ENCODE measurements around the gene HPSE. TPM values are rescaled to one million over a fixed set of nuclear protein-coding genes. Genes with fewer than 3 reads are reported as not detected.

HPSE gene
- total and polyA plus RNA-seq, 2 of the 13 experiments (the other 11 are each of a cell fraction or from before 2014, with no cell fraction given), result not detected

DNA sequence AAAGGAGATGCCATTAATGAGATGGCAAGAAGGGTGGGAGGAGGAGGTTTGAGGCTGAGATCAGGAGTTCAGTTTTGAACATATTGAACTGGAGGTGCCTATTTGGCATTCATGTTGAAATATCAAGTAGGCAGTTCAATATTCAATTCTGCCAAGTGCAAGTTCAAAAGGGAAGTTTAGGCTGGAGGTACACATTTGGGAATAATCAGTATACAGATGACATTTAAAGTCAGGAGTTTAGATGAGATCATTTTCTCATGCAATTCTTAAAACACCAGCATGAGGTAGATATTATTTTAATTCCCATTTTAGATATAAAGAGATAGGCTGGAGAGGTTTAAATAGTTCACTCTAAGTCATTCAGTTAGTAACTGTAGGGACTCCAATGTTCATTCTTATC lies 76.2 kb downstream of the HPSE start:
- ATAC-seq, result no peak
- Histone ChIP-seq H4K20me1 (ENCODE audit: insufficient read depth, low read length) (no peaks in the 10 kb centered on the region), H2AFZ (ENCODE audit: low read length) (no peak overlapping the region), H3K4me2 (ENCODE audit: low read depth, low read length) (no peak overlapping the region), H3K27me3 (ENCODE audit: control insufficient read depth in 1 of 2, insufficient read depth in 2 of 2, low read length in 2 of 2) (no peaks in the 10 kb centered on the region), H3K4me3 (replicated peaks in 1 of 3; ENCODE audit: insufficient read depth in 1 of 3, low read depth in 2 of 3, low read length in 3 of 3) (no peak overlapping the region), H3K9me3 (ENCODE audit: low read length) (no peaks in the 10 kb centered on the region), H3K79me2 (ENCODE audit: insufficient read depth, low read length) (no peaks in the 10 kb centered on the region), H3K4me1 (ENCODE audit: insufficient read depth, low read length) (0 out of 2 replicates have a peak, but pooled peaks cover 4% of the 10 kb centered on the region), H3K9ac (ENCODE audit: insufficient read depth, low read depth, low read length) (no peak overlapping the region), H3K36me3 (replicated peaks in 1 of 2; ENCODE audit: control insufficient read depth in 1 of 2, insufficient read depth in 2 of 2, low read length in 2 of 2) (peaks cover 2 to 7% of the 10 kb centered on the region in 2 experiments; a peak in 4 of 5 replicates), H3K27ac (ENCODE audit: extremely low read length, insufficient read depth, low read length) (no peak overlapping the region)
- TF ChIP-seq ZNF609 (CRISPR knock-in tag; IDR thresholded peaks at IDR 0.05; ENCODE audit: borderline replicate concordance) (no peak), MIER2 (CRISPR knock-in tag; IDR thresholded peaks at IDR 0.05) (no peak), TCF7 (IDR thresholded peaks at IDR 0.05; ENCODE audit: low read depth) (no peak), ZNF468 (CRISPR knock-in tag; IDR thresholded peaks at IDR 0.05) (no peak), HIVEP1 (CRISPR knock-in tag; IDR thresholded peaks at IDR 0.05) (no peak), SP1 (IDR thresholded peaks at IDR 0.05) (no peak), SP1 (CRISPR knock-in tag; IDR thresholded peaks at IDR 0.05) (no peak), RFX3 (CRISPR knock-in tag; IDR thresholded peaks at IDR 0.05) (no peak), KMT2A (CRISPR knock-in tag; IDR thresholded peaks at IDR 0.05) (no peak), YY1 (IDR thresholded peaks at IDR 0.05; ENCODE audit: insufficient read depth, insufficient replicate concordance, low read depth, low read length) (no peak), FOXA1 (IDR thresholded peaks at IDR 0.05) (no peak), FOXA1 (CRISPR knock-in tag; IDR thresholded peaks at IDR 0.05) (no peak)
- TF ChIP-seq, protein P1, sequence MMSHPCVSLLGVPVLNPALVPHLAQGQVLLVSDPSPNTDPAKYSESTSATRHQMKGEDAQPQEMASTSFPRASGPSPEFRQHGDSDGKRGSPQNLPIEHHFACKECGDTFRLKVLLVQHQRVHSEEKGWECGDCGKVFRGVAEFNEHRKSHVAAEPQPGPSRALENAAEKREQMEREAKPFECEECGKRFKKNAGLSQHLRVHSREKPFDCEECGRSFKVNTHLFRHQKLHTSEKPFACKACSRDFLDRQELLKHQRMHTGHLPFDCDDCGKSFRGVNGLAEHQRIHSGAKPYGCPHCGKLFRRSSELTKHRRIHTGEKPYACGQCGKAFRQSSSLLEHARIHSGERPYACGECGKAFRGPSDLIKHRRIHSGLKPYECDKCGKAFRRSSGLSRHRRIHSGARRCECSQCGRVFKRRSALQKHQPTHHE (CRISPR knock-in tag; IDR thresholded peaks at IDR 0.05; ENCODE audit: borderline replicate concordance), result no peak
- intact Hi-C loops (cut with micrococcal nuclease; ENCODE audit: unreplicated experiment) (no loop called here), in situ Hi-C loops (cut with HindIII; ENCODE audit: extremely low pct_ligation_motif_present, low pct_unique_long_range_greater_than_20kb) (loop anchor here (10.0 kb wide), 1 partner anchor 184 kb away; no protein-coding TSS in a partner anchor)
- CTCF ChIA-PET (ENCODE audit: low intra/inter-chr PET ratio, low total read pairs), result no interaction called here
- BruUV-seq (replicated peaks), result no TSS peak
- POLR2A ChIA-PET, result no interaction called here
- no peak for DNase-seq (ENCODE audit: low spot score)
- FAIRE-seq, result no peak

All from HepG2 (cell line).